Muscle of leg (tissue), 11 donors: ENCODE data around the gene DAZAP1. TPM values are rescaled to one million over a fixed set of nuclear protein-coding genes. Genes with fewer than 3 reads are reported as not detected.

Experiments
- DNase-seq: peaks from one replicate; pipeline ENCODE4 v3.0.0; 2013
- H3K27ac ChIP-seq: one replicate; pipeline ENCODE4 v1.5.1; 2013; ENCODE audit warnings: mild to moderate bottlenecking, low read length, control low read depth
- H3K27me3 ChIP-seq: one replicate; pipeline ENCODE4 v1.6.1; 2013; ENCODE audit warnings: low read length; ENCODE audit not compliant: control insufficient read depth, insufficient read depth
- H3K36me3 ChIP-seq: one replicate; pipeline ENCODE4 v1.6.1; 2013; ENCODE audit warnings: low read length; ENCODE audit not compliant: control insufficient read depth, insufficient read depth
- H3K4me1 ChIP-seq: one replicate; pipeline ENCODE4 v1.6.1; 2013; ENCODE audit warnings: low read length; ENCODE audit not compliant: control insufficient read depth, insufficient read depth
- H3K4me3 ChIP-seq: one replicate; pipeline ENCODE4 v1.5.1; 2013; ENCODE audit warnings: low read length, control low read depth
- H3K9me3 ChIP-seq: replicated peaks from 2 replicates; pipeline ENCODE4 v1.6.1; 2013; ENCODE audit warnings: low read depth, low read length; ENCODE audit not compliant: control insufficient read depth
- WGBS: methylation state at CpG from one replicate; pipeline ENCODE4 v1.1.5; 2013; ENCODE audit warnings: missing lambda C conversion rate; ENCODE audit not compliant: insufficient coverage; 5-methylcytosine and 5-hydroxymethylcytosine counted together
- polyA plus RNA-seq, 8 donors: library from polyadenylated mRNA; unstranded; fragments of 120-200 nt; gene quantifications; one replicate each; pipeline versions ENCODE4 v1.2.1 to v1.2.3, GENCODE V29; 2013; ENCODE audit warnings: inconsistent platforms in 1 of 8, low replicate concordance in 1 of 8; ENCODE audit not compliant: insufficient read length in 8 of 8, insufficient read depth in 1 of 8
- total RNA-seq: library from RNA; stranded (reverse); fragments of 120-200 nt; gene quantifications from one replicate; pipeline ENCODE4 v1.2.4, GENCODE V29; 2013

The DAZAP1 gene
- total and polyA plus RNA-seq, 9 donors: 41.0 to 80.2 (median 65.8) TPM

DNA sequence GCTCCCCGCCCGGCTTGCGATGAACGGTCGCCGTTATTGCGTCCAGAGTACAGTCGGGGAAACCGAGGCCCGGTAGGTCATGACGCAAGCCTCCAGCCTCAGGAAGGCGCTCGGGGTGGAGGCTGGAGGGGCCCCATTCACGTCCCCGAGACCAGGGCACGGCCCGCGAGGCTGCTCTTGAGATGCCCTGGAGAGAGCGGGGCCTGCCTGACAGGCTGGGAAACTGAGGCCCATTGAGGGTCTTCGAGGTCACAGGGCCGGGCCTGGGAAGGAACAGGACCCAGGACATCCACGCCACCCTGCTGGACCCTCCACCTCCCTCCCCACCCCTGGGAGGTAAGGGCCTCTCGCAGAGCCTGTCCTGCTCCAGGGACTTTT, 23.3 kb upstream of the DAZAP1 start:
- H3K4me3 ChIP-seq: peak overlapping the region; percentile 93
- H3K27me3 ChIP-seq: no peaks in the 10 kb centered on the region
- no peak for DNase-seq
- peak overlapping the region; percentile 97 for H3K27ac ChIP-seq
- H3K36me3 ChIP-seq: peaks cover 28% of the 10 kb centered on the region
- H3K4me1 ChIP-seq: peaks cover 27% of the 10 kb centered on the region
- H3K9me3 ChIP-seq: no peaks in the 10 kb centered on the region
- 2% methylated on average over 20 of the region's 23 CpGs for WGBS

- H3K4me3 ChIP-seq: peak overlapping the region; percentile 93
- 15% methylated on average over 11 of the region's 17 CpGs for WGBS
- H3K27ac ChIP-seq: peak overlapping the region; percentile 97
- H3K4me1 ChIP-seq: peaks cover 27% of the 10 kb centered on the region
- no peaks in the 10 kb centered on the region for H3K9me3 ChIP-seq
- peaks cover 33% of the 10 kb centered on the region for H3K36me3 ChIP-seq
- H3K27me3 ChIP-seq: no peaks in the 10 kb centered on the region
- DNase-seq: no peak
Observed at GRCh38 chr19:1384478-1385110, 22.8 kb upstream of the DAZAP1 start.

DNA sequence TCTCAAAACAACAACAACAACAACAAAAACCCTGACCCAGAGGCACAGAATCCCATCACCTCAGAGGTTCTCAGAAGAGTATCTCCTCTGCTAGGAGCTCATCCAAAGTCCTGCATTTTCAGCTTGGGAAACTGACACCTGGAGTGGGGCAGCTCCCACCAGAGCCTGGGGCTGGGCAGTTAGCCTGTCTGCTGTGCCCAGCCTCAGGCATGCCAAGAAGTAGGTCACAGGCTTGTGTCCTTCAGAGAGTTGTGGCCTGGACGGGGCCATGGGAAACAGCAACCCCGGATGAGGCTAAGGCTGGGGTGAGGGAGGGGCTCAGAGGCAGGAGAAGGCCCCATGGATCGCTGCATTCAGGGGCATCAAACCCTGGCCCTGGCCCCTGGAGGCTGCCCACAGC, 21.6 kb upstream of the DAZAP1 start:
- H3K4me1 ChIP-seq: peaks cover 23% of the 10 kb centered on the region

DNA sequence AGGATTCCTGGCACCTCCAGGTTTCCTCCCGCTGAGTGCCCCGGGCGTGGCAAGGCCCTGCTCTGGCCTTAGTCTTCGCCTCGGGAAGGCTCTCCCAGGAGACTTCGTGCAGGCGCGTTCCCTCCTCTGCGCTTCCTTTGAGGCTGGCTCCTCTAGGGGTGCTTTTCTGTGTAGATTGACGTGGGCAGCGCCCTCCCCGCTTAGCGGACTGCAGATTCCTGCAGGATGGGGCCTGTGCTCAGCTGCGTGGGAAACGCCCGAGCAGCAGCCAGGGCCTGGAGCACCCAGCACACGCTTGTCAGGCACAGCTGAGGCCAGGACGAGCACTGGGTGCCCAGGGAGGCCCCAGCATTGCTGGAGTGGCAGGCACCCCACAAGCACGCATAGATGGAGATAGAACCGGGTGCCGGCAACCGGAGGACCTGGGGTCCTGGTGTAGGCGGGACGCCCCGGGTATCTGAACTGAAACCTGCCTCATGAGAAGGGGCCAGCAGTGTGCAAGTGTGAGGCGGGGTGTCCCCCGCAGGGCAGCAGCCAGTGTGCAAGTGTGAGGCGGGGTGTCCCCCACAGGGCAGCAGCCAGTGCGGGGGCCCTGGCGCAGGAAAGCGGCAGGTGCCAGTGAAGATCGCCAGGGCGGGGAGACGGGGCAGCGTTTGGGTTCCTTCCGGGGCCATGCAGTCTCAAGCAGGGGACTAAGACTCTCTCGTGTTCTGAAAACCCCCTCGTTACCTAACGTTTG, 20.3 kb upstream of the DAZAP1 start:
- WGBS: 87% methylated on average over 39 of the region's 39 CpGs
- Histone ChIP-seq H3K4me1 (peaks cover 12% of the 10 kb centered on the region), H3K27me3 (no peaks in the 10 kb centered on the region), H3K36me3 (peaks cover 51% of the 10 kb centered on the region), H3K9me3 (no peaks in the 10 kb centered on the region), H3K4me3 (no peak overlapping the region), H3K27ac (no peak overlapping the region)
- DNase-seq: no peak

More for the DNA sequence above, 21.6 kb upstream of the DAZAP1 start:
- no peaks in the 10 kb centered on the region for H3K9me3 ChIP-seq
- WGBS: 87% methylated on average over 3 of the region's 3 CpGs
- no peak overlapping the region for H3K27ac ChIP-seq
- no peak for DNase-seq
- peaks cover 44% of the 10 kb centered on the region for H3K36me3 ChIP-seq
- H3K27me3 ChIP-seq: no peaks in the 10 kb centered on the region
- no peak overlapping the region for H3K4me3 ChIP-seq

DNA sequence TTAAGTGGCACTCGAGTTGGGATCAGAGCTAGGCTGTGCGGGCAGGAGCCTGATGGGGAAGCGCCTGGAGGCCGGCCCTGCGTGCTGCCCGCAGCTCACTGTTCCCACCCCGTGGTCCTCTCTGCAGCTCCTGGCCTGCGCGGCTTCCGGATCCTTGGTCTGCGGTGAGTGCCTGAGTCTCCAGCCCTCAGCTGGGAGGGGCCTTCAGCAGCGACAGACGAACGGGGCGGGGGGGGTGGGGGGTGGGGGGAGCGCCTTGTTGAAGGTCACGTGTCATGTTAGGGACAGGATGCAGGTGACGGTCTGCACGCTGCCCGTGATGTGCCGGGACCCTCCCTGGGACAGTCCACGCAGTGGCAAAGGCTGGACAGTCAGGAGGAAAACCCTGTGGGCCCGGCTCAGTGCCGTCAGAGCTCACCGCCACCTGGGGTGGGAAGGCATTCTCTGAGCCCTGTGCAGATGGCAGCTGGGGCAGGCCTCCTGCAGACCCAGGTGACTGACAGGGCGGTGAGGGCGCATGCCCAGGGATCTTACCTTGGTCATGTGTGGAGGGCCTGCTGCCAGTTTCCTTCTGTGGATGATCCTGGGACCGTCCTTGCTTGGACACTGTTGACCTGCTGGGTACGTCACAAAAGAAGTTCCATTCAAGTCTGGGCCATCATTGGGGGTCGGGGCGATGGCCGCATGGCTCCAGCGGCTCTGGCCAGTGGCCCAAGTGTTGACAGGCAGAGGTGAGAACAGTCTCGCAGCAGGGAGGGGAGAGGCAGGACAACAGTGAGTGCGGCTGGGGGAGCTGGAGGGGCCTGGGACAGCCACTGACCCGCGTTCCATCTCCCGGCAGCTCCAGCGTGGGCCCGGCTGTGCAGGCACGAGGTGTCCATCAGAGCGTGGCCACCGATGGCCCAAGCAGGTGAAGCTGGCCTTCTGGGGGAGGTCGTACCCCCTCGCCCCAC, 19.4 kb upstream of the DAZAP1 start:
- Histone ChIP-seq H3K4me3 (no peak overlapping the region), H3K9me3 (no peaks in the 10 kb centered on the region), H3K4me1 (peaks cover 8% of the 10 kb centered on the region), H3K36me3 (peaks cover 59% of the 10 kb centered on the region), H3K27ac (no peak overlapping the region), H3K27me3 (no peaks in the 10 kb centered on the region)
- 91% methylated on average over 28 of the region's 45 CpGs for WGBS
- no peak for DNase-seq

DNA sequence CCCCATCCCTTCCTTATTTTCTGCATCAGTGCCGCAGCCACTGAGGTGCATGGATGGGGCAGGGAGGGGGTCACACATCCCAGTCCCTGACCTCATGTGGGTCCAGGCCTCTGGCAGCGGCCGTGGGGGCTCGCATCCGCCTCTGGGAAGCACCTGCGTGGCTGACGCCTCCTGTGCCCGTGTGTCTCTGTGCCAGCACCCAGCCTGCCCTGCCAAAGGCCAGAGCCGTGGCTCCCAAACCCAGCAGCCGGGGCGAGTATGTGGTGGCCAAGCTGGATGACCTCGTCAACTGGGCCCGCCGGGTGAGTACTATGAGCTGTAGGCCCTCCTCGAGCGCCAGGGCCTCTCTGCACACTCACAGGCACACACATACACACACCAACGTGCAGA, 18.8 kb upstream of the DAZAP1 start:
- DNase-seq: no peak

DNA sequence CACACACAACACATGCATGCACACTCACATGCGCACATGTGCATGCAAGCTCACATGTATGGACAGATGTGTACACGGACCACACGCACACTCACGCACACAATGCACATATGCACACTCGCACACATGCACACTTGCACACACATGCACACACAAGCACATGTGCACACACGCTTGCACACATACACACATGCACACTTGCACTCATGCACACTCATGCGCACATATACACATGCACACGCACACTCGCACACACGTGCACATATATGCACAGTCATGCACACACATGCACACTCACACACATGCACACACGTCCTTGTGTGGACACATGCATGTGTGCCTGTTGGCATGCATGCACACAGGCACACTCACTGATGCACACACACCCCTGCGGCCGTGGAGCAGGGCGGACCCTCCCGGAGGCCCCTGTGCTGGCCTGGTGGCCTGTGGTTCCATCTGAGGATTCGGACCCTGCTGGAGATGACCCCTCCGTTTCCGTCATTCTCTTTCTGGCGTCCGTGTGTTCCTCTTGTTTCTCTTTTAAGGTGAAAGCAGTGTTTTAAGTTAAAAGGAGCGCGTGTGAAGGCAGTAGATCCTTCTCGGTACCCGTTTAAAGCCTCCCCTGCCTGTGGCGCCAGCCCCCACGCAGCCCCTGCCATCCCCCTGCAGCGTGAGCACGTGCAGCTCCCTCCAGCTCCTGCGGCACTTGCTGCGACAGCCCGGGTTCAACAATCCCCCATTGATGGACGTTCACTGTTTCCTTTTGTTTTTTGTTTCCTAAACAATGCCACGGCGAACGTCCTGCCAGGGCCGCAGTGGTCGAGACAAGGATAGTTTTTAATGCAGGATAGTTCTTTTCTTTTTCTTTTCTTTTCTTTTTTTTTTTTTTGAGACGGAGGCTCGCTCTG, 18.1 kb upstream of the DAZAP1 start:
- DNase-seq: no peak
- H3K36me3 ChIP-seq: peaks cover 72% of the 10 kb centered on the region
- no peak overlapping the region for H3K27ac ChIP-seq
- WGBS: 94% methylated on average over 25 of the region's 39 CpGs
- peaks cover 7% of the 10 kb centered on the region for H3K4me1 ChIP-seq
- no peak overlapping the region for H3K4me3 ChIP-seq
- no peaks in the 10 kb centered on the region for H3K27me3 ChIP-seq
- H3K9me3 ChIP-seq: no peaks in the 10 kb centered on the region

More for the DNA sequence above, 18.8 kb upstream of the DAZAP1 start:
- Histone ChIP-seq H3K36me3 (peaks cover 66% of the 10 kb centered on the region), H3K27me3 (no peaks in the 10 kb centered on the region), H3K4me1 (peaks cover 8% of the 10 kb centered on the region), H3K4me3 (no peak overlapping the region), H3K9me3 (no peaks in the 10 kb centered on the region), H3K27ac (no peak overlapping the region)
- 94% methylated on average over 15 of the region's 17 CpGs for WGBS

GRCh38 chr19:1390890-1391423, 16.4 kb upstream of the DAZAP1 start:
- Histone ChIP-seq H3K27me3 (no peaks in the 10 kb centered on the region), H3K4me3 (no peak overlapping the region), H3K4me1 (peaks cover 5% of the 10 kb centered on the region), H3K9me3 (no peaks in the 10 kb centered on the region), H3K27ac (no peak overlapping the region), H3K36me3 (peaks cover 69% of the 10 kb centered on the region)
- 92% methylated on average over 39 of the region's 42 CpGs for WGBS
- DNase-seq: no peak

- Histone ChIP-seq H3K27ac (no peak overlapping the region), H3K4me1 (peaks cover 14% of the 10 kb centered on the region), H3K9me3 (no peaks in the 10 kb centered on the region), H3K27me3 (no peaks in the 10 kb centered on the region), H3K4me3 (no peak overlapping the region), H3K36me3 (peaks cover 65% of the 10 kb centered on the region)
- no peak for DNase-seq
- 92% methylated on average over 11 of the region's 15 CpGs for WGBS
Observed at GRCh38 chr19:1392407-1392806, 15.0 kb upstream of the DAZAP1 start.
